Panc1 (cell line): ENCODE data around the gene BOLA2.
"Not testable (repeated sequence)": the region's sequence is repeated elsewhere in the genome, so short reads cannot be mapped to it uniquely, and the experiment has no call there.

ENCODE experiments used
- POLR2AphosphoS5 ChIP-seq: IDR thresholded peaks from 2 replicates; pipeline ENCODE4 v1.6.1; 2012; ENCODE audit warnings: mild to moderate bottlenecking, low read depth, low read length, moderate library complexity
- REST ChIP-seq, 2 experiments: IDR thresholded peaks; 2 replicates each; pipeline ENCODE4 v1.6.1; 2011 to 2012; ENCODE audit warnings: low read depth in 2 of 2, control low read depth in 1 of 2, low read length in 1 of 2, mild to moderate bottlenecking in 1 of 2, moderate library complexity in 1 of 2; ENCODE audit not compliant: insufficient read depth in 1 of 2
- SIN3A ChIP-seq: IDR thresholded peaks from 2 replicates; pipeline ENCODE4 v1.6.1; 2012; ENCODE audit warnings: low read depth, mild to moderate bottlenecking, low read length, moderate library complexity, borderline replicate concordance; ENCODE audit not compliant: insufficient read depth
- TCF7L2 ChIP-seq: IDR thresholded peaks from 2 replicates; pipeline ENCODE4 v1.6.1; 2011; ENCODE audit warnings: mild to moderate bottlenecking, low read depth, low read length, inconsistent platforms
- TF ChIP-seq, protein P1 (sequence below): fragments of 450-650 bp; IDR thresholded peaks from 2 replicates; pipeline ENCODE4 v1.5.1; 2017; ENCODE audit warnings: mild to moderate bottlenecking

DNA sequence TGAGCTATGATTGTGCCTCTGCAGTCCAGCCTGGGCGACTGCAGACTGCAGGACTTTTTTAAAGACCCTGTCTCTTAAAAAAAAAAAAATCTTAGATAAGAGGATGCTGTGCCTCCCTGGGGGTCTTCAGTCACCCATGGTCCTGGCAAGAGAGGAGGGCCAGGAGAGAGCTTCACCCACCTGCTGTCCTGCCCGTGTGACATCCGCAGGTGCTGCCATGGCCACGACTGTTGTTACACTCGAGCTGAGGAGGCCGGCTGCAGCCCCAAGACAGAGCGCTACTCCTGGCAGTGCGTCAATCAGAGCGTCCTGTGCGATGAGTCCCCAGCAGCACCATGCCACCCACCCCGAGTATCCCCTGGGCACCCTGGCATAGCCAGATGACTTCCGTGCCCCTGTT is 28.1 kb upstream of the BOLA2 start:
- TF ChIP-seq, protein P1, sequence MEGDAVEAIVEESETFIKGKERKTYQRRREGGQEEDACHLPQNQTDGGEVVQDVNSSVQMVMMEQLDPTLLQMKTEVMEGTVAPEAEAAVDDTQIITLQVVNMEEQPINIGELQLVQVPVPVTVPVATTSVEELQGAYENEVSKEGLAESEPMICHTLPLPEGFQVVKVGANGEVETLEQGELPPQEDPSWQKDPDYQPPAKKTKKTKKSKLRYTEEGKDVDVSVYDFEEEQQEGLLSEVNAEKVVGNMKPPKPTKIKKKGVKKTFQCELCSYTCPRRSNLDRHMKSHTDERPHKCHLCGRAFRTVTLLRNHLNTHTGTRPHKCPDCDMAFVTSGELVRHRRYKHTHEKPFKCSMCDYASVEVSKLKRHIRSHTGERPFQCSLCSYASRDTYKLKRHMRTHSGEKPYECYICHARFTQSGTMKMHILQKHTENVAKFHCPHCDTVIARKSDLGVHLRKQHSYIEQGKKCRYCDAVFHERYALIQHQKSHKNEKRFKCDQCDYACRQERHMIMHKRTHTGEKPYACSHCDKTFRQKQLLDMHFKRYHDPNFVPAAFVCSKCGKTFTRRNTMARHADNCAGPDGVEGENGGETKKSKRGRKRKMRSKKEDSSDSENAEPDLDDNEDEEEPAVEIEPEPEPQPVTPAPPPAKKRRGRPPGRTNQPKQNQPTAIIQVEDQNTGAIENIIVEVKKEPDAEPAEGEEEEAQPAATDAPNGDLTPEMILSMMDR, result not testable (repeated sequence)
- TF ChIP-seq POLR2AphosphoS5; SIN3A; TCF7L2; REST (IDR thresholded peaks at IDR 0.05; ENCODE audit: insufficient read depth in 1 of 2, low read depth in 2 of 2, low read length in 1 of 2): not testable (repeated sequence)
